ENCODE measurements around the gene LMX1B. TPM values are rescaled to one million over a fixed set of nuclear protein-coding genes. Genes with fewer than 3 reads are reported as not detected.

The LMX1B gene
- total and polyA plus RNA-seq, 3 donors from 2014 or later = 2.8 to 7.6 (median 7.6) TPM

DNA sequence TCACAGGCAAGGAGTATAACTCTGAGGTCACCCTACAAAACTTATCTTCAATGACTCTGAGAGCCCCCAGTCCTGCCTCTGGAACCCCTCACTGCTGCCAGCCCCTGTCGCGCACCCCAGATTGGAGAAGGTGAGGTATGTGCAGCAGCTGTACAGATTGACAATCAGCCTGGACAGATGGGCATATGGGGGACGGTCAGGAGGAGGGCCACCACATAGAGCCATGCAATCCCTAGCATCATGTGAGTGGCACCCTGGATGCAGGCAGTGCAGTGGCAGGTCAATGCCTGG lies 90.1 kb downstream of the LMX1B start:
- H3K36me3 ChIP-seq (ENCODE audit: low read depth, missing control alignments) = no peaks in the 10 kb centered on the region
- no peaks in the 10 kb centered on the region for H3K27me3 ChIP-seq
- no peak for DNase-seq
- H3K27ac ChIP-seq = no peak overlapping the region
- TF ChIP-seq CTCF (IDR thresholded peaks at IDR 0.05) (no peak), POLR2A (IDR thresholded peaks at IDR 0.05) (no peak)
- peaks cover 14% of the 10 kb centered on the region for H3K4me1 ChIP-seq
- WGBS, 2 donors = 83 to 89% methylated on average over 2 to 3 of the region's 3 CpGs
- H3K9me3 ChIP-seq = no peaks in the 10 kb centered on the region
- intact Hi-C loops (cut with DNase I; ENCODE audit: low total_unique reads) = loop anchor here (10.0 kb wide), 1 partner anchor 81 kb away; no protein-coding TSS in a partner anchor
- H3K4me3 ChIP-seq = no peak overlapping the region

DNA sequence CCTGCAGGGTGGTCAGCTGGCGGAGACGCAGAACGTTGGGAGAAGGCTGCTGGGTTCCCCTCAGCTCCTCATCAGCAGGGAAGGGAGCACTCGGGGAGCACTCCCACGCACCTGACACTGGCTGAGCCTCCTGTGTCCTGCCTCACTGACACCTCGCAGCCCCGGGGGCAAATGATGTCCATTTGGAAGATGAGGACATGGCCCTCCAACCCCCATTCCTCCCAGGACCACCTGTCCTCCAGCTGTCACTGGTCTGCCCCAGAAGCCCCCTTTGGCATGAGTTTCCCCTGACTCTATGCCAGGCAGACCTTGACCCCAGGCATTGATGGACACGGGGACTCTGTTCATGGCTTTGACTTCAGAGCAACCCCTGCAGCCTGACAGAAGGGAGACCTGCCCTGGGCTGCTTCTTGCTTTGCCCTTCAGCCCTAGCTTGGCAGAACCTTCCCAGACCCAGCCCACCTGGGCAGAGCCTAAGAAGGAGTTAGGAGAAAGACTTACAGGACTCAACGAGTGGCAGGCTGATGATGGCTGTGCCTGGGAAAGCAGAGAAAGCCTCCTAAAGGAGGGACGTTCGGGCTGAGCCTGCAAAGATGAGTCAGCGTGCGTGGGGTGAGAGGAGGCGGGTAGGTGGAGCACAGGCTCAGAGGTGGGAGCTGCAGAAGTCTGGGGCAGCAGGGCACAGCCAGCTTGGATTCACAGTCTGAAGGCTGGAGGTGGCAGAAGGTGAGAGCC lies 90.6 kb downstream of the LMX1B start:
- H3K36me3 ChIP-seq (ENCODE audit: low read depth, missing control alignments) = no peaks in the 10 kb centered on the region
- TF ChIP-seq POLR2A (IDR thresholded peaks at IDR 0.05) = no peak
- no peak for TF ChIP-seq CTCF (IDR thresholded peaks at IDR 0.05)
- intact Hi-C loops (cut with DNase I; ENCODE audit: low total_unique reads) = loop anchor here (10.0 kb wide), 1 partner anchor 80 kb away; no protein-coding TSS in a partner anchor
- no peak overlapping the region for H3K4me3 ChIP-seq
- peak; percentile 63 for DNase-seq
- H3K4me1 ChIP-seq = peaks cover 14% of the 10 kb centered on the region
- H3K27ac ChIP-seq = no peak overlapping the region
- H3K9me3 ChIP-seq = no peaks in the 10 kb centered on the region
- no peaks in the 10 kb centered on the region for H3K27me3 ChIP-seq
- WGBS, 2 donors = 20 to 29% methylated on average over 7 to 11 of the region's 14 CpGs

DNA sequence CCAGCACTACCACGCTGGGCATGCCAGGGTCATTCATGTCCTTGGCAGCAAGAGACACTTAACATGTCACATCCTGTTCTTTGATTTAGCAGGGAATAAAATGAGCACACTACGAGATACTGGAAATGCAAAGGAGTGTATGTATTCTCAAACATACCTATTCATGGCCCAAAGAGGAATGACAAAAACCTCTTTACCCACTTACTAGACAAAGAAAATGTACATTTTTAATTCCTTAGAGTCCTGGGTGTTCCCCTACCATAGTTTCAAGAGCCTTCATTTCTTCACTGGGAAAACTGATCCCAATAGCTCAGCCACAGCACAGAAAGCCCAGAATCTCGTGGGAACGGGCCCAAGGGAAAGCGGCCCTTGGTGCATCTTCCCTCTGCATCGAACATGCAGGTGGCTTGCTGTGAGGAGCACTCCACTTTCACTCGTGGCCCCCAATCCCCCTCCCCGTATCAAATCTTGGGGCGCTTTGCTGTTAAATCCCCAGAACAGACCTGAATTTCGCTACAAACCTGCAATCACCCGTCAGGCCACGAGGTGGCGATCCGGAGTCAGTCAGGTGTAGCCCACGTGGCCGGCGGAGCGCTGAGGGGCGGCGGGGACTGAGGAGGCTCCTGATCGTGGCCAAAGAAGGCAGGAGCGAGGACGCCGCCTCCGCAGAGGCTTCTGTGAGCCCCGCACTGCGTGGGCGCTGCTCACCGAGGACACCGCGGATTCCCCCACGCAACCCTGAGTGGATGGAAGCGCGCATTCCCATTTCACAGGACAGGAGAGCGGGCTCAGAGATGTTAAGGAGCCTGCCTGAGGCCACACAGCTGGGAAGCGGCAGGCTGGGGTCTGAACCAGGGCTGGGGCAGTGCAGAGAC lies 91.4 kb downstream of the LMX1B start:
- H3K4me3 ChIP-seq = no peak overlapping the region
- H3K27me3 ChIP-seq = no peaks in the 10 kb centered on the region

More for the DNA sequence above, 91.4 kb downstream of the LMX1B start:
- Histone ChIP-seq H3K9me3 (no peaks in the 10 kb centered on the region), H3K4me1 (peaks cover 14% of the 10 kb centered on the region), H3K36me3 (ENCODE audit: low read depth, missing control alignments) (no peaks in the 10 kb centered on the region), H3K27ac (no peak overlapping the region)
- 4 to 5% methylated on average over 24 to 36 of the region's 36 CpGs for WGBS, 2 donors
- TF ChIP-seq CTCF (IDR thresholded peaks at IDR 0.05) (peak; percentile 91 to 97 (median 92)), POLR2A (IDR thresholded peaks at IDR 0.05) (no peak)
- intact Hi-C loops (cut with DNase I; ENCODE audit: low total_unique reads) = loop anchor here (10.0 kb wide), 1 partner anchor 80 kb away; no protein-coding TSS in a partner anchor
- DNase-seq = peak; percentile 92
